ENCODE data around the gene BMPER.

GRCh38 chr7:34096777-34097176, 191.4 kb downstream of the BMPER start:
- TF ChIP-seq CTCF (IDR thresholded peaks at IDR 0.05) (no peak), SIN3A (IDR thresholded peaks at IDR 0.05; ENCODE audit: borderline replicate concordance, insufficient read depth, low read depth, low read length) (no peak), POLR2AphosphoS5 (IDR thresholded peaks at IDR 0.05; ENCODE audit: low read depth, low read length) (no peak)
